Endothelial cell of umbilical vein (primary cell): ENCODE measurements around the gene IGF2BP2. TPM values are rescaled to one million over a fixed set of nuclear protein-coding genes. Genes with fewer than 3 reads are reported as not detected.

Source experiments
- BruUV-seq: library from RNA; stranded (reverse); fragments of 400-500 nt; replicated peaks from 2 replicates; lab custom pipeline; 2021; lab: Mats Ljungman, UMichigan
- CTCF ChIA-PET: fragments of 300-600, 350-600 bp; sonication (Branson Sonifier 250); formaldehyde crosslinking; loops from one replicate; lab custom pipeline; 2021; ENCODE audit warnings: antibody characterized with exemption, inconsistent platforms; lab: Charles Lee
- POLR2A ChIA-PET: fragments of 300-600, 350-600 bp; sonication (Branson Sonifier 250); formaldehyde crosslinking; loops from one replicate; lab custom pipeline; 2021; ENCODE audit warnings: antibody characterized with exemption, inconsistent platforms; lab: Charles Lee
- DNase-seq: peaks from one replicate; pipeline ENCODE4 v3.0.0-alpha.2; 2011; ENCODE audit warnings: low read depth, low spot score
- FAIRE-seq: peaks from 2 replicates; lab custom pipeline; 2011; peaks lifted over from hg19 to GRCh38; lab: Jason Lieb, UNC
- H2AFZ ChIP-seq: 2 replicates; pipeline ENCODE4 v1.6.0; 2012; ENCODE audit warnings: low read depth, low read length, control low read depth, inconsistent platforms
- H3K27ac ChIP-seq: 2 replicates; pipeline ENCODE4 v1.5.1; 2011; ENCODE audit warnings: low read depth, mild to moderate bottlenecking, control low read depth, low read length, moderate library complexity; ENCODE audit not compliant: insufficient read depth
- H3K27me3 ChIP-seq, 2 experiments: 2 replicates each; pipeline versions ENCODE4 v1.6.0 to v1.6.1; 2011; ENCODE audit warnings: low read length in 2 of 2, mixed read lengths in 1 of 2; ENCODE audit not compliant: control insufficient read depth in 2 of 2, insufficient read depth in 2 of 2
- H3K36me3 ChIP-seq, 2 experiments: 2 replicates in 1 of 2; 3 replicates in 1 of 2; pipeline ENCODE4 v1.5.1; 2011; ENCODE audit warnings: low read length in 2 of 2, mild to moderate bottlenecking in 1 of 2, moderate library complexity in 1 of 2; ENCODE audit not compliant: control insufficient read depth in 2 of 2, insufficient read depth in 2 of 2; ENCODE audit errors: extremely low read depth in 1 of 2
- H3K4me1 ChIP-seq: 3 replicates; pipeline ENCODE4 v1.5.1; 2011; ENCODE audit warnings: mild to moderate bottlenecking, low read length; ENCODE audit not compliant: control insufficient read depth, insufficient read depth; ENCODE audit errors: extremely low read depth
- H3K4me2 ChIP-seq: 2 replicates; pipeline ENCODE4 v1.6.1; 2011; ENCODE audit warnings: low read length, control low read depth, mixed read lengths; ENCODE audit not compliant: insufficient read depth
- H3K4me3 ChIP-seq, 3 experiments: fragments of 200-600 bp in 1 of 3; sonication (generic), shearing (Covaris generic) in 1 of 3; replicated peaks in 1 of 3; 2 replicates each; pipeline ENCODE4 v1.5.1; 2011 to 2016; ENCODE audit warnings: control low read depth in 3 of 3, low read length in 3 of 3, mild to moderate bottlenecking in 2 of 3, inconsistent platforms in 1 of 3, low read depth in 1 of 3, moderate library complexity in 1 of 3; ENCODE audit not compliant: insufficient read depth in 1 of 3
- H3K79me2 ChIP-seq: 2 replicates; pipeline ENCODE4 v1.6.0; 2012; ENCODE audit warnings: low read length, inconsistent platforms; ENCODE audit not compliant: control insufficient read depth, insufficient read depth
- H3K9ac ChIP-seq: replicated peaks from 2 replicates; pipeline ENCODE3; 2011; ENCODE audit warnings: low read length, control low read depth; ENCODE audit not compliant: insufficient read depth; ENCODE audit errors: extremely low read depth
- H3K9me1 ChIP-seq: replicated peaks from 3 replicates; pipeline ENCODE4 v1.6.0; 2011; ENCODE audit warnings: mild to moderate bottlenecking, low read length; ENCODE audit not compliant: control insufficient read depth, insufficient read depth; ENCODE audit errors: extremely low read depth
- H3K9me3 ChIP-seq: replicated peaks from 2 replicates; pipeline ENCODE4 v1.5.1; 2012; ENCODE audit warnings: low read length, inconsistent platforms; ENCODE audit not compliant: control insufficient read depth, insufficient read depth
- H4K20me1 ChIP-seq: replicated peaks from 2 replicates; pipeline ENCODE3; 2011; ENCODE audit warnings: mild to moderate bottlenecking, low read length; ENCODE audit not compliant: control insufficient read depth, insufficient read depth; ENCODE audit errors: extremely low read depth
- CTCF ChIP-seq, 2 donors: IDR thresholded peaks; 1 replicate in 1 of 2; 2 replicates in 1 of 2; pipeline ENCODE4 v1.5.1; 2011; ENCODE audit warnings: low read length in 2 of 2, mild to moderate bottlenecking in 2 of 2, moderate library complexity in 2 of 2, control low read depth in 1 of 2, inconsistent platforms in 1 of 2, low read depth in 1 of 2; ENCODE audit not compliant: insufficient read depth in 1 of 2; ENCODE audit errors: extremely low read depth in 1 of 2
- EZH2 ChIP-seq: IDR thresholded peaks from 2 replicates; pipeline ENCODE4 v1.6.1; 2012; ENCODE audit warnings: borderline replicate concordance, low read depth, mild to moderate bottlenecking, moderate library complexity, low read length, inconsistent platforms; ENCODE audit not compliant: severe bottlenecking
- FOS ChIP-seq: IDR thresholded peaks from 2 replicates; pipeline ENCODE4 v1.6.1; 2011; ENCODE audit warnings: mild to moderate bottlenecking, low read length, moderate library complexity, borderline replicate concordance; ENCODE audit not compliant: insufficient read depth
- GATA2 ChIP-seq: IDR thresholded peaks from 2 replicates; pipeline ENCODE4 v1.7.0; 2011; ENCODE audit warnings: low read depth, mild to moderate bottlenecking, moderate library complexity, mixed read lengths, low read length; ENCODE audit not compliant: insufficient read length, insufficient read depth
- JUN ChIP-seq: IDR thresholded peaks from 2 replicates; pipeline ENCODE4 v1.6.1; 2011; ENCODE audit warnings: borderline replicate concordance, low read depth; ENCODE audit not compliant: insufficient read length, insufficient read depth
- MAX ChIP-seq: IDR thresholded peaks from 2 replicates; pipeline ENCODE4 v1.6.1; 2011; ENCODE audit not compliant: insufficient read depth, insufficient read length
- MYC ChIP-seq: IDR thresholded peaks from one replicate; pipeline ENCODE4 v1.6.1; 2011; ENCODE audit warnings: mild to moderate bottlenecking, low read depth, low read length
- POLR2A ChIP-seq: IDR thresholded peaks from 2 replicates; pipeline ENCODE4 v1.6.1; 2012; ENCODE audit warnings: low read depth, mild to moderate bottlenecking, control low read depth, low read length
- POLR2AphosphoS5 ChIP-seq: IDR thresholded peaks from 2 replicates; pipeline ENCODE4 v1.6.1; 2012; ENCODE audit warnings: low read depth, mild to moderate bottlenecking, control low read depth, low read length, moderate library complexity; ENCODE audit not compliant: insufficient read depth
- dilution Hi-C: fragments of 300-500 bp; cut with MboI; formaldehyde crosslinking; loops from one replicate; pipeline ENCODE4 v1.15.0; 2019; ENCODE audit warnings: low sequenced_read_pairs; ENCODE audit not compliant: extremely low pct_ligation_motif_present
- intact Hi-C: fragments of 100-400 bp; cut with micrococcal nuclease; formaldehyde crosslinking; loops from one replicate; pipeline ENCODE4 v1.10.0; 2022
- polyA plus RNA-seq, 4 experiments: library from polyadenylated mRNA; depleted of rRNA in 3 of 4; stranded (reverse) in 3 of 4; unstranded in 1 of 4; fragments of >200 nt; gene quantifications; 2 replicates each; pipeline versions ENCODE4 v1.2.1 to v1.2.3, GENCODE V29; 2011 to 2012; ENCODE audit warnings: missing spikeins in 1 of 4
- total RNA-seq: library from RNA; stranded (reverse); gene quantifications from 2 replicates; pipeline ENCODE4 v1.2.3, GENCODE V29; 2021

IGF2BP2 gene
- total and polyA plus RNA-seq, 2 donors (not counting 3 experiments of a cell fraction or from before 2014, with no cell fraction given), result 10.7 to 130 TPM

- H3K9me1 ChIP-seq, result no peaks in the 10 kb centered on the region
- H3K4me3 ChIP-seq, result no peak overlapping the region
- no peak overlapping the region for H3K4me2 ChIP-seq
- no peaks in the 10 kb centered on the region for H4K20me1 ChIP-seq
- DNase-seq (no peak), FAIRE-seq (no peak)
- ChIA-PET CTCF (no interaction called here), POLR2A (no interaction called here)
- intact Hi-C loops (no loop called here), dilution Hi-C loops (no loop called here)
- no TSS peak for BruUV-seq
- peaks cover 0 to 2% of the 10 kb centered on the region in 2 experiments for H3K36me3 ChIP-seq
- no peak overlapping the region for H3K9ac ChIP-seq
- H3K79me2 ChIP-seq, result peaks cover 83% of the 10 kb centered on the region
- H3K27me3 ChIP-seq, result no peaks in the 10 kb centered on the region
- H3K9me3 ChIP-seq, result no peaks in the 10 kb centered on the region
- peaks cover 31% of the 10 kb centered on the region for H3K4me1 ChIP-seq
- no peak overlapping the region for H2AFZ ChIP-seq
- TF ChIP-seq FOS (no peak), CTCF (IDR thresholded peaks at IDR 0.05; ENCODE audit: extremely low read depth in 1 of 2, insufficient read depth in 1 of 2, low read depth in 1 of 2, low read length in 2 of 2) (no peak), MAX (no peak), MYC (no peak), EZH2 (no peak), POLR2A (no peak), JUN (no peak), GATA2 (no peak), POLR2AphosphoS5 (no peak)
- H3K27ac ChIP-seq, result no peak overlapping the region
Observed at GRCh38 chr3:185724761-185725160, 100.1 kb downstream of the IGF2BP2 start.
